HepG2 (cell line): ENCODE data around the gene PTPRE. TPM values are rescaled to one million over a fixed set of nuclear protein-coding genes. Genes with fewer than 3 reads are reported as not detected.
A peak's percentile ranks its signal among the peaks of the same experiment; 100 is the strongest.

Experiments used
- ATAC-seq: fragments of 200-7000 bp; cut with Tn5 transposase; 3 replicates; pipeline ENCODE4 v1.9.1; 2020; ENCODE audit warnings: mild to moderate bottlenecking, moderate library complexity
- BruUV-seq: library from RNA; stranded (reverse); fragments of 400-500 nt; replicated peaks from 2 replicates; lab custom pipeline; 2021; lab: Mats Ljungman, UMichigan
- CTCF ChIA-PET: fragments of 300-600 bp; formaldehyde crosslinking; extraction: SDS; loops from one replicate; lab custom pipeline; 2021; ENCODE audit warnings: low total read pairs, inconsistent platforms, low intra/inter-chr PET ratio; lab: Yijun Ruan, JAX
- POLR2A ChIA-PET: fragments of 350-600 bp; sonication (Branson Sonifier 250); formaldehyde crosslinking; loops from one replicate; lab custom pipeline; 2020; ENCODE audit warnings: antibody characterized with exemption, inconsistent platforms; lab: Yijun Ruan, JAX
- DNase-seq: peaks from one replicate; pipeline ENCODE4 v3.0.0-alpha.2; 2015; ENCODE audit warnings: low spot score
- FAIRE-seq: peaks from 3 replicates; lab custom pipeline; 2011; peaks lifted over from hg19 to GRCh38; lab: Jason Lieb, UNC
- H2AFZ ChIP-seq: one replicate; pipeline ENCODE4 v1.6.1; 2011; ENCODE audit warnings: low read length, inconsistent platforms
- H3K27ac ChIP-seq: fragments of 300-600 bp; 3 replicates; pipeline ENCODE4 v1.8.0; 2011; ENCODE audit warnings: mixed run types, mild to moderate bottlenecking, mixed read lengths, low read length, inconsistent platforms; ENCODE audit not compliant: insufficient read depth; ENCODE audit errors: extremely low read length
- H3K27me3 ChIP-seq, 2 experiments: fragments of 200-600 bp in 1 of 2; 2 replicates in 1 of 2; 3 replicates in 1 of 2; pipeline versions ENCODE4 v1.6.0 to v1.8.0; 2011; ENCODE audit warnings: low read length in 2 of 2, mild to moderate bottlenecking in 2 of 2, moderate library complexity in 2 of 2, inconsistent platforms in 1 of 2; ENCODE audit not compliant: insufficient read depth in 2 of 2, control insufficient read depth in 1 of 2
- H3K36me3 ChIP-seq, 2 experiments: fragments of 200-600 bp in 1 of 2; replicated peaks in 1 of 2; 2 replicates in 1 of 2; 3 replicates in 1 of 2; pipeline versions ENCODE4 v1.5.1 to v1.8.0; 2011; ENCODE audit warnings: low read length in 2 of 2, inconsistent platforms in 1 of 2; ENCODE audit not compliant: insufficient read depth in 2 of 2, control insufficient read depth in 1 of 2
- H3K4me1 ChIP-seq: 2 replicates; pipeline ENCODE4 v1.5.1; 2012; ENCODE audit warnings: low read length, inconsistent platforms; ENCODE audit not compliant: insufficient read depth
- H3K4me2 ChIP-seq: 2 replicates; pipeline ENCODE4 v1.6.0; 2011; ENCODE audit warnings: low read depth, low read length, inconsistent platforms
- H3K4me3 ChIP-seq, 3 experiments: fragments of 200-600 bp in 1 of 3; sonication (generic), shearing (Covaris generic) in 1 of 3; replicated peaks in 1 of 3; 2 replicates each; pipeline ENCODE4 v1.5.1; 2011 to 2016; ENCODE audit warnings: low read length in 3 of 3, inconsistent platforms in 2 of 3, low read depth in 2 of 3, mild to moderate bottlenecking in 2 of 3, control low read depth in 1 of 3, mixed read lengths in 1 of 3; ENCODE audit not compliant: insufficient read depth in 1 of 3
- H3K79me2 ChIP-seq: one replicate; pipeline ENCODE4 v1.6.1; 2011; ENCODE audit warnings: low read length, inconsistent platforms; ENCODE audit not compliant: insufficient read depth
- H3K9ac ChIP-seq: 2 replicates; pipeline ENCODE4 v1.6.0; 2011; ENCODE audit warnings: mild to moderate bottlenecking, low read depth, low read length, inconsistent platforms; ENCODE audit not compliant: insufficient read depth
- H3K9me3 ChIP-seq: 2 replicates; pipeline ENCODE4 v1.5.1; 2012; ENCODE audit warnings: mild to moderate bottlenecking, low read length
- H4K20me1 ChIP-seq: 2 replicates; pipeline ENCODE4 v1.6.0; 2011; ENCODE audit warnings: inconsistent platforms, mild to moderate bottlenecking, low read length, moderate library complexity; ENCODE audit not compliant: insufficient read depth
- CEBPB ChIP-seq: IDR thresholded peaks from 2 replicates; pipeline ENCODE4 v1.6.1; 2011; ENCODE audit warnings: low read depth, low read length, improper control_type of control experiment, borderline replicate concordance
- CEBPG ChIP-seq: IDR thresholded peaks from 2 replicates; pipeline ENCODE4 v1.6.1; 2016
- HNRNPH1 ChIP-seq: fragments of 200-400 bp; formaldehyde crosslinking; optimal IDR thresholded peaks from 2 replicates; pipeline ENCODE3; 2017; ENCODE audit warnings: mild to moderate bottlenecking, low read depth, low read length
- KDM5A ChIP-seq: fragments of 200-600 bp; sonication (generic); IDR thresholded peaks from 2 replicates; pipeline ENCODE4 v1.7.0; 2018; ENCODE audit warnings: antibody characterized with exemption, mild to moderate bottlenecking, low read length, borderline replicate concordance
- MXD4 ChIP-seq: IDR thresholded peaks from 2 replicates; pipeline ENCODE4 v1.6.1; 2016; ENCODE audit warnings: mild to moderate bottlenecking, missing biosample characterization, missing genetic modification reagents
- PCBP1 ChIP-seq: fragments of 200-400 bp; formaldehyde crosslinking; IDR thresholded peaks from 2 replicates; pipeline ENCODE4 v1.6.1; 2017; ENCODE audit warnings: mild to moderate bottlenecking, low read depth, low read length, borderline replicate concordance
- ZNF121 ChIP-seq: sonication (generic); formaldehyde crosslinking; IDR thresholded peaks from 2 replicates; pipeline ENCODE4 v1.5.0; 2020; ENCODE audit warnings: mild to moderate bottlenecking, missing genetic modification reagents
- WGBS: methylation state at CpG from one replicate; pipeline ENCODE4 v1.1.6; 2017; ENCODE audit warnings: low lambda C conversion rate; 5-methylcytosine and 5-hydroxymethylcytosine counted together
- in situ Hi-C: cut with HindIII; loops from 2 replicates; pipeline ENCODE4 v1.10.0; 2017; ENCODE audit warnings: low pct_unique_long_range_greater_than_20kb; ENCODE audit not compliant: extremely low pct_ligation_motif_present
- intact Hi-C: fragments of 100-400 bp; cut with micrococcal nuclease; formaldehyde crosslinking; loops from one replicate; pipeline ENCODE4 v1.10.0; 2022; ENCODE audit not compliant: unreplicated experiment
- polyA plus RNA-seq, 8 experiments: library from polyadenylated mRNA; depleted of rRNA in 3 of 8; stranded (reverse) in 7 of 8; unstranded in 1 of 8; fragments of >200 nt; fragmentation: Illumina TruSeq in 4 of 8; extraction: Trizol in 4 of 8; gene quantifications; 2 replicates each; pipeline versions ENCODE4 v1.2.1 to v1.2.3, GENCODE V29; 2011 to 2016; ENCODE audit warnings: low read depth in 4 of 8, missing spikeins in 1 of 8, mixed read lengths in 1 of 8; ENCODE audit not compliant: insufficient read depth in 1 of 8
- total RNA-seq, 5 experiments: library from RNA; depleted of rRNA; stranded (reverse); fragments of >200 nt; fragmentation: Illumina TruSeq; extraction: Trizol; gene quantifications; 2 replicates each; pipeline ENCODE4 v1.2.3, GENCODE V29; 2016; ENCODE audit warnings: low read depth in 1 of 5

Gene PTPRE
- total and polyA plus RNA-seq, 2 of the 13 experiments (the other 11 are each of a cell fraction or from before 2014, with no cell fraction given), result 0.01 to 0.02 TPM

- POLR2A ChIA-PET, result no interaction called here
- H3K4me3 ChIP-seq, result no peak overlapping the region
- H3K36me3 ChIP-seq, result peaks cover 17 to 89% of the 10 kb centered on the region in 2 experiments
- TF ChIP-seq PCBP1 (no peak), MXD4 (no peak)
- H3K79me2 ChIP-seq, result no peaks in the 10 kb centered on the region
- H3K9ac ChIP-seq, result no peak overlapping the region
- no peaks in the 10 kb centered on the region for H4K20me1 ChIP-seq
- 95% methylated on average over 2 of the region's 2 CpGs for WGBS
- DNase-seq, result no peak
- no peaks in the 10 kb centered on the region for H3K4me1 ChIP-seq
- no peak for FAIRE-seq
- no peak overlapping the region for H3K4me2 ChIP-seq
- in situ Hi-C loops (no loop called here), intact Hi-C loops (no loop called here)
- ATAC-seq, result no peak
- BruUV-seq, result no TSS peak
- H2AFZ ChIP-seq, result no peak overlapping the region
- H3K27ac ChIP-seq, result no peak overlapping the region
- no peaks in the 10 kb centered on the region for H3K27me3 ChIP-seq
- CTCF ChIA-PET, result no interaction called here
- H3K9me3 ChIP-seq, result no peaks in the 10 kb centered on the region
These were observed 208.0 kb downstream of the PTPRE start for GRCh38 chr10:128114901-128115300.

DNA sequence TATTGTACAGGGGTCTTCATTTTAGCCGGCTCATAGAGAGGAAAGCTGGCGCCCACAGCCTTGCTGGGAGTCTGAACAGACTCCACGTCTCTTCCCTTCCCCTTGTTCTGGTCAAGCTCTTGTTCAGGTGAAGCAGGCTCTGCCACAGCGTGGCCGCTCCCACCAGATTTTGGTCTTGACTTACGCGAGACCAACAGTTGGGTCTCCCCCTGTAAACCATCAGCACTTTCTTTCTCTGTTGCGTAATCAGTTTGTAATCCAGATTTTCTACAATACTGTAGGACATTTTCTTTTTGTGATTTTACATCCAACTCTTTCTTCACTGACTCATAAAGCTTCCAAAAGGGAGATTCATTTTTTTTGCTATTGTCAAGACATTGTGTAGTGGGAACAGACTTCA lies 208.5 kb downstream of the PTPRE start:
- Histone ChIP-seq H2AFZ (no peak overlapping the region), H3K4me1 (no peaks in the 10 kb centered on the region), H4K20me1 (no peaks in the 10 kb centered on the region), H3K4me3 (no peak overlapping the region), H3K9me3 (no peaks in the 10 kb centered on the region), H3K27me3 (no peaks in the 10 kb centered on the region), H3K36me3 (peaks cover 17 to 89% of the 10 kb centered on the region in 2 experiments), H3K79me2 (no peaks in the 10 kb centered on the region), H3K27ac (no peak overlapping the region), H3K9ac (no peak overlapping the region), H3K4me2 (no peak overlapping the region)
- DNase-seq (no peak), FAIRE-seq (no peak), ATAC-seq (no peak)
- in situ Hi-C loops (no loop called here), intact Hi-C loops (no loop called here)
- POLR2A ChIA-PET, result no interaction called here
- CTCF ChIA-PET, result no interaction called here
- WGBS, result 98% methylated on average over 8 of the region's 8 CpGs
- BruUV-seq, result TSS peak; percentile 25
- TF ChIP-seq HNRNPH1 (no peak), CEBPB (peak; percentile 79; the same call in 1 of the 2 replicates), ZNF121 (no peak), CEBPG (CRISPR knock-in tag) (peak; percentile 22; the same call in 1 of the 2 replicates), KDM5A (no peak)
